OCI-LY7 (cell line): Measurements from ENCODE around the gene MARVELD2. TPM values are rescaled to one million over a fixed set of nuclear protein-coding genes. Genes with fewer than 3 reads are reported as not detected.

ENCODE experiments used
- BruUV-seq: library from RNA; stranded (reverse); fragments of 400-500 nt; replicated peaks from 2 replicates; lab custom pipeline; 2021; lab: Mats Ljungman, UMichigan
- CTCF ChIA-PET: fragments of 300-600 bp; sonication (Branson Sonifier 250); formaldehyde crosslinking; loops from one replicate; lab custom pipeline; 2022; ENCODE audit warnings: antibody characterized with exemption; ENCODE audit not compliant: unreplicated experiment; lab: Charles Lee
- POLR2A ChIA-PET: fragments of 300-600 bp; sonication (Branson Sonifier 250); formaldehyde crosslinking; loops from one replicate; lab custom pipeline; 2022; ENCODE audit warnings: antibody characterized with exemption; lab: Charles Lee
- DNase-seq: peaks from one replicate; pipeline ENCODE4 v3.0.0-alpha.2; 2015; ENCODE audit warnings: low spot score
- H2AFZ ChIP-seq: fragments of 200-600 bp; sonication (generic), shearing (Covaris generic); 2 replicates; pipeline ENCODE4 v1.6.1; 2014; ENCODE audit warnings: mild to moderate bottlenecking, antibody characterized with exemption, low read length, moderate library complexity
- H3K27ac ChIP-seq: fragments of 200-600 bp; sonication (generic); 2 replicates; pipeline ENCODE4 v1.5.1; 2014; ENCODE audit warnings: mixed run types, low read depth, mild to moderate bottlenecking, moderate library complexity, low read length, inconsistent platforms; ENCODE audit not compliant: poor library complexity, severe bottlenecking
- H3K36me3 ChIP-seq: fragments of 200-600 bp; sonication (generic); 2 replicates; pipeline ENCODE4 v1.6.1; 2014; ENCODE audit warnings: mild to moderate bottlenecking, antibody characterized with exemption, low read length, moderate library complexity, mixed read lengths; ENCODE audit not compliant: insufficient read depth
- H3K4me1 ChIP-seq: fragments of 200-600 bp; sonication (generic); 2 replicates; pipeline ENCODE4 v1.5.1; 2014; ENCODE audit warnings: mild to moderate bottlenecking, low read length; ENCODE audit not compliant: insufficient read depth, poor library complexity, severe bottlenecking
- H3K4me2 ChIP-seq: fragments of 200-600 bp; sonication (generic); 2 replicates; pipeline ENCODE4 v1.6.1; 2014; ENCODE audit warnings: mild to moderate bottlenecking, low read length
- H3K4me3 ChIP-seq: fragments of 200-600 bp; sonication (generic); 2 replicates; pipeline ENCODE4 v1.5.1; 2014; ENCODE audit warnings: mild to moderate bottlenecking, low read depth, low read length; ENCODE audit not compliant: poor library complexity, severe bottlenecking
- H3K79me2 ChIP-seq: fragments of 200-600 bp; sonication (generic); 2 replicates; pipeline ENCODE4 v1.6.1; 2016; ENCODE audit warnings: low read depth, mild to moderate bottlenecking, low read length, moderate library complexity, mixed read lengths; ENCODE audit not compliant: insufficient read depth
- H3K9me2 ChIP-seq: fragments of 200-600 bp; sonication (generic); 2 replicates; pipeline ENCODE4 v1.6.1; 2016; ENCODE audit warnings: mild to moderate bottlenecking, low read length, mixed read lengths; ENCODE audit not compliant: insufficient read depth
- H3K9me3 ChIP-seq: fragments of 200-600 bp; sonication (generic); 2 replicates; pipeline ENCODE4 v1.6.1; 2014; ENCODE audit warnings: mild to moderate bottlenecking, mixed run types, low read length, mixed read lengths
- H4K20me1 ChIP-seq: fragments of 200-600 bp; sonication (generic); 2 replicates; pipeline ENCODE4 v1.6.1; 2014; ENCODE audit warnings: mild to moderate bottlenecking, antibody characterized with exemption, low read length, moderate library complexity, mixed read lengths; ENCODE audit not compliant: insufficient read depth
- CTCF ChIP-seq: fragments of 200-600 bp; sonication (generic); conservative IDR thresholded peaks from 2 replicates; pipeline ENCODE4 v1.5.1; 2014; ENCODE audit warnings: mild to moderate bottlenecking, antibody characterized with exemption, low read length, moderate library complexity, mixed read lengths
- EZH2phosphoT487 ChIP-seq: fragments of 200-600 bp; sonication (generic); IDR thresholded peaks from 2 replicates; pipeline ENCODE4 v1.6.1; 2018; ENCODE audit warnings: low read depth, borderline replicate concordance, mild to moderate bottlenecking, mixed run types, antibody characterized with exemption, low read length, moderate library complexity, mixed read lengths
- intact Hi-C: fragments of 100-400 bp; cut with micrococcal nuclease; formaldehyde crosslinking; loops from one replicate; pipeline ENCODE4 v1.10.0; 2022; ENCODE audit not compliant: unreplicated experiment
- total RNA-seq, 2 experiments: library from RNA; depleted of rRNA in 1 of 2; stranded (reverse); fragments of >200 nt in 1 of 2; shearing (Covaris generic) in 1 of 2; gene quantifications; 2 replicates each; pipeline ENCODE4 v1.2.3, GENCODE V29; 2014 to 2022

MARVELD2 gene
- total RNA-seq, 2 experiments from 2014 or later = 0.57 to 1.2 TPM

GRCh38 chr5:69491838-69492390 is 77.0 kb downstream of the MARVELD2 start:
- no peak for TF ChIP-seq CTCF
- no peak for TF ChIP-seq EZH2phosphoT487
- H4K20me1 ChIP-seq = no peaks in the 10 kb centered on the region
- H3K79me2 ChIP-seq = no peaks in the 10 kb centered on the region
- H3K27ac ChIP-seq = no peak overlapping the region
- no peaks in the 10 kb centered on the region for H3K9me3 ChIP-seq
- ChIA-PET POLR2A (no interaction called here), CTCF (no interaction called here)
- BruUV-seq = no TSS peak
- DNase-seq = no peak
- no peaks in the 10 kb centered on the region for H3K36me3 ChIP-seq
- H2AFZ ChIP-seq = no peak overlapping the region
- H3K4me2 ChIP-seq = no peak overlapping the region
- no peaks in the 10 kb centered on the region for H3K4me1 ChIP-seq
- no peak overlapping the region for H3K4me3 ChIP-seq
- H3K9me2 ChIP-seq = no peaks in the 10 kb centered on the region
- intact Hi-C loops = no loop called here

GRCh38 chr5:69492391-69492922 is 77.5 kb downstream of the MARVELD2 start, which contains the start of gene OCLN:
TSS of gene OCLN (plus strand) at chr5:69492790. CDS start at chr5:69504245, 11,455 bp downstream.
- DNase-seq = no peak
- TF ChIP-seq CTCF (no peak), EZH2phosphoT487 (no peak)
- H2AFZ ChIP-seq = no peak within 1 kb of the TSS
- no peak within 1 kb of the TSS for H3K4me3 ChIP-seq
- no peaks in the 10 kb centered on the region for H3K9me3 ChIP-seq
- no peaks in the 10 kb centered on the region for H3K79me2 ChIP-seq
- no peaks in the 10 kb centered on the region for H4K20me1 ChIP-seq
- ChIA-PET CTCF (no interaction called here), POLR2A (no interaction called here)
- no peaks in the 10 kb centered on the region for H3K9me2 ChIP-seq
- intact Hi-C loops = no loop called here
- H3K27ac ChIP-seq = no peak within 1 kb of the TSS
- BruUV-seq = no TSS peak
- H3K36me3 ChIP-seq = no peaks in the 10 kb centered on the region
- no peaks in the 10 kb centered on the region for H3K4me1 ChIP-seq
- H3K4me2 ChIP-seq = no peak within 1 kb of the TSS

DNA sequence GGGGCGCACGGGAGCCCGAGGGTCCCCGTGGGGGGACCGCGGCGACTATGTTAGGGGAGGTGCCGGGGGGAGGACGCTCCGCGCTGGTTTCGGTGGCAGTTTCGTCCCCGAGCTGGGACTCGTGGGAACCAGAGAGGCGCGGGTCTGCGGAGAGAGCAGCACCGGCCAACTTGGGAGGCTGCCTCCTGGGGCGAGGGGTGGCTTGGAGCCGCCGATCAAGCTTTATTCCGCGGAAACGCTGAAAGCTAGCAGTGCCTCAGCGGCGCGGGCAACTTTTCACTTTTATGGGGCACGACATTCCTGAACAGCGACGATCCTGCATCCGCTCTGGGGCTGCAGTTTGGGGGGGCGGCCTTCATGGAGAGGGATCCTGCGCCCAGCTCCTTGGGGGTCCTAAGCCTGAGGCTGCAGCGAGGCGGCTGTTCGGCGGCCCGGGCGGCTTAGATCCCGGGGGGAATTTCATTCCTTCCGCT is 78.0 kb downstream of the MARVELD2 start:
- no peak overlapping the region for H2AFZ ChIP-seq
- ChIA-PET POLR2A (no interaction called here), CTCF (no interaction called here)
- no TSS peak for BruUV-seq
- no peak for DNase-seq
- intact Hi-C loops = no loop called here
- H3K4me1 ChIP-seq = no peaks in the 10 kb centered on the region
- H3K4me2 ChIP-seq = no peak overlapping the region
- no peaks in the 10 kb centered on the region for H3K79me2 ChIP-seq
- H3K4me3 ChIP-seq = no peak overlapping the region
- H3K27ac ChIP-seq = no peak overlapping the region
- no peaks in the 10 kb centered on the region for H3K9me3 ChIP-seq
- H4K20me1 ChIP-seq = no peaks in the 10 kb centered on the region
- no peaks in the 10 kb centered on the region for H3K36me3 ChIP-seq
- no peaks in the 10 kb centered on the region for H3K9me2 ChIP-seq
- TF ChIP-seq EZH2phosphoT487 (no peak), CTCF (no peak)
